ENCODE results near the gene MINDY2.

The MINDY2 gene

GRCh38 chr15:58770857-58771620 is at the start of gene MINDY2:
Gene MINDY2, plus strand, starts transcription at chr15:58771302. Its CDS starts 94 bp downstream, at chr15:58771396.
- DNase-seq (ENCODE audit: low read depth) = peak; percentile 99
- TF ChIP-seq CTCF (IDR thresholded peaks at IDR 0.05; ENCODE audit: insufficient read depth, low read depth, low read length, missing control alignments) = peak; percentile 34
- peak within 1 kb of the TSS; percentile 90 for H3K4me3 ChIP-seq (ENCODE audit: low read depth, low read length)

GRCh38 chr15:58724466-58724865 is 46.6 kb upstream of the MINDY2 start:
- peak; percentile 72 for DNase-seq (ENCODE audit: low read depth)
- H3K4me3 ChIP-seq (ENCODE audit: low read depth, low read length) = no peak overlapping the region
- no peak for TF ChIP-seq CTCF (IDR thresholded peaks at IDR 0.05; ENCODE audit: insufficient read depth, low read depth, low read length, missing control alignments)

GRCh38 chr15:58726867-58727266 is 44.2 kb upstream of the MINDY2 start:
- H3K4me3 ChIP-seq (ENCODE audit: low read depth, low read length) = no peak overlapping the region
- no peak for TF ChIP-seq CTCF (IDR thresholded peaks at IDR 0.05; ENCODE audit: insufficient read depth, low read depth, low read length, missing control alignments)
- no peak for DNase-seq (ENCODE audit: low read depth)

GRCh38 chr15:58731756-58732535 is 39.2 kb upstream of the MINDY2 start:
- DNase-seq (ENCODE audit: low read depth) = no peak
- TF ChIP-seq CTCF (IDR thresholded peaks at IDR 0.05; ENCODE audit: insufficient read depth, low read depth, low read length, missing control alignments) = no peak
- no peak overlapping the region for H3K4me3 ChIP-seq (ENCODE audit: low read depth, low read length)

- no peak overlapping the region for H3K4me3 ChIP-seq (ENCODE audit: low read depth, low read length)
- no peak for DNase-seq (ENCODE audit: low read depth)
- no peak for TF ChIP-seq CTCF (IDR thresholded peaks at IDR 0.05; ENCODE audit: insufficient read depth, low read depth, low read length, missing control alignments)
Measured at GRCh38 chr15:58732625-58733363, 38.3 kb upstream of the MINDY2 start.

GRCh38 chr15:58734859-58735258 is 36.2 kb upstream of the MINDY2 start:
- TF ChIP-seq CTCF (IDR thresholded peaks at IDR 0.05; ENCODE audit: insufficient read depth, low read depth, low read length, missing control alignments) = no peak
- no peak overlapping the region for H3K4me3 ChIP-seq (ENCODE audit: low read depth, low read length)
- no peak for DNase-seq (ENCODE audit: low read depth)
